Kidney epithelial cell (primary cell): Measurements from ENCODE around the gene MALRD1. TPM values are rescaled to one million over a fixed set of nuclear protein-coding genes. Genes with fewer than 3 reads are reported as not detected.

ENCODE experiments used
- DNase-seq: peaks from one replicate; pipeline ENCODE4 v3.0.0-alpha.2; 2010; ENCODE audit warnings: low read depth
- H3K27me3 ChIP-seq: 2 replicates; pipeline ENCODE4 v1.6.0; 2011; ENCODE audit warnings: low read length; ENCODE audit not compliant: control insufficient read depth, insufficient read depth
- H3K36me3 ChIP-seq: 2 replicates; pipeline ENCODE4 v1.5.1; 2011; ENCODE audit warnings: low read length; ENCODE audit not compliant: control insufficient read depth, insufficient read depth
- H3K4me3 ChIP-seq: 2 replicates; pipeline ENCODE4 v1.5.1; 2011; ENCODE audit warnings: low read depth, mild to moderate bottlenecking, control low read depth, low read length
- total RNA-seq: library from RNA; depleted of rRNA; stranded (reverse); fragments of >200 nt; gene quantifications from 2 replicates; pipeline ENCODE4 v1.2.3, GENCODE V29; 2015
- TF ChIP-seq, protein P1 (sequence below): IDR thresholded peaks from 2 replicates; pipeline ENCODE4 v1.5.1; 2011; ENCODE audit warnings: mild to moderate bottlenecking, moderate library complexity, low read length, control low read depth, inconsistent platforms; ENCODE audit not compliant: insufficient read depth, poor library complexity, severe bottlenecking

The MALRD1 gene
- total RNA-seq, 1 donor from 2014 or later = 0.08 TPM

DNA sequence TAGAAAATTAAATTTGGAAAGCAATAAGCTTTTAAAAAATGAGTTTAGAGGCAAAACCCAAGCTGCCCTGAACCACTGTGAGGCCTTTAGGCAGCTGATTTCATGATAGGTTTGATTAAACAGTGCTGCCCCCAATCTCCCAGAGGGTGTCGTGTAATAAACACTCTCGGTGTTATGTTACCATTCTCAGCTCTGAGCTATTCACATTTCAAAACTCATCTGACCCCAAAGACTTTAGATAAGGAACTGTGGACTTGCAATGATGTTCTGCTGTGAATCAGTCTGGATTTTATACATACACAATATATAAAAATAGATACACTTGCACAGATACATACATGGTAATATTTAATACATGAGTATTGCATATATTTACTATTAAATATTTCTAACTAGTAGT is 120.4 kb downstream of the MALRD1 start:
- TF ChIP-seq, protein P1, sequence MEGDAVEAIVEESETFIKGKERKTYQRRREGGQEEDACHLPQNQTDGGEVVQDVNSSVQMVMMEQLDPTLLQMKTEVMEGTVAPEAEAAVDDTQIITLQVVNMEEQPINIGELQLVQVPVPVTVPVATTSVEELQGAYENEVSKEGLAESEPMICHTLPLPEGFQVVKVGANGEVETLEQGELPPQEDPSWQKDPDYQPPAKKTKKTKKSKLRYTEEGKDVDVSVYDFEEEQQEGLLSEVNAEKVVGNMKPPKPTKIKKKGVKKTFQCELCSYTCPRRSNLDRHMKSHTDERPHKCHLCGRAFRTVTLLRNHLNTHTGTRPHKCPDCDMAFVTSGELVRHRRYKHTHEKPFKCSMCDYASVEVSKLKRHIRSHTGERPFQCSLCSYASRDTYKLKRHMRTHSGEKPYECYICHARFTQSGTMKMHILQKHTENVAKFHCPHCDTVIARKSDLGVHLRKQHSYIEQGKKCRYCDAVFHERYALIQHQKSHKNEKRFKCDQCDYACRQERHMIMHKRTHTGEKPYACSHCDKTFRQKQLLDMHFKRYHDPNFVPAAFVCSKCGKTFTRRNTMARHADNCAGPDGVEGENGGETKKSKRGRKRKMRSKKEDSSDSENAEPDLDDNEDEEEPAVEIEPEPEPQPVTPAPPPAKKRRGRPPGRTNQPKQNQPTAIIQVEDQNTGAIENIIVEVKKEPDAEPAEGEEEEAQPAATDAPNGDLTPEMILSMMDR = no peak
- Histone ChIP-seq H3K27me3 (no peaks in the 10 kb centered on the region), H3K4me3 (no peak overlapping the region), H3K36me3 (no peaks in the 10 kb centered on the region)
- DNase-seq = no peak

DNA sequence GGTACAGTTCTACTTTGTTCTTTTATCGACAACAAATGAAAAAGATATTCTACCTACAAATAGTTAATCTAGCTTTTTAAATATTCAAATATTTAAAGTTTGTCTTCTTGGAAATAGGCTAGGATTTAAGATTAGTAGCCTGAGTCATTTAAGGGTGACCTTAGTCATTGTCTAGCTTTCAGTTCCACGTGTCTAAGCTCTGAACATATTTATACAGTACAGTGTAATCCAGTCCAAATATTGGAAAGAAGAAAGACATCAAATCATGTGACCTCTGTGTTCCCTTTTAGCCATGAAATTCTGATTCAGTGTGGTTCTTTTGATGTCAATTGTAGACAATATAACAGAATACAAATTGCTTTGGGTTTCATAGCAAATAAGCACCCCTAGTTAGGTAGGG is 121.1 kb downstream of the MALRD1 start:
- TF ChIP-seq, protein P1 = no peak
- Histone ChIP-seq H3K4me3 (no peak overlapping the region), H3K27me3 (no peaks in the 10 kb centered on the region), H3K36me3 (no peaks in the 10 kb centered on the region)
- DNase-seq = peak; percentile 26

DNA sequence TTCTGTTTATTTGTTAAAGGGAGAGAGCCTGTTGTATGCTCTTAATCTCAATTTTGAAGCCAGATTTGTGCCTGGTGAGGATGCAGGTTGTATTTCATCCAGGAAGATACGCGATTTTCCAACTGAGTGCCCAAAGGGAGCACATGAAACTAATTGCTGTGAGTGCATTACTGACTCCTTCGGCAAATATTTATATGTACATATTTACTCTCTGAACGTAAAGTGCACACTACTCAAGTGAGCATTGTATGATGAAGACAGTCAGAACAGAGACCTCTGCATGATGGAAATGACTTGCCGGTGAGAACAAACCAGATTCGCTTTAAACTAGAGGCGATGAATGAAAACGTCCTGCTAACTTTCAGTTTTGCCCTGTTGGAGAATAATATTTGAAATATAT is 130.1 kb downstream of the MALRD1 start:
- H3K36me3 ChIP-seq = no peaks in the 10 kb centered on the region
- no peaks in the 10 kb centered on the region for H3K27me3 ChIP-seq
- DNase-seq = no peak
- TF ChIP-seq, protein P1 = no peak
- H3K4me3 ChIP-seq = no peak overlapping the region

DNA sequence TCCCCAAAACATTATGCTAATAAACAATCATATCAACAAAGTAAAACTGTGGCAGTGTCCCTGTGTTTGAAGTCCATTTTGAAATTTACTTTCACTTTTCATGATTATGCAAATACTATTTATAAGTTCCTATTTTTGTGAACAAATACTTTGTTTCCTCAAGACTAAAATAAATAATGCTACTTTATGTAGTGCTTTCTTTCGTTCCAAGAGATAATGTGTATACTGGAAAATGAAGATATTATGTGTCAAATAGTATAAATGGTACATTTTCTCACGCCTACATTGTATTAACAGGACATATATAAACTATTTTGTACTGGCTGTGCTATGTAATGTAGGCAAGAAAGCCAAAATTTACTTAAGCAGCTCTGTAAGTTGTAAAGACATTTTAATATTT is 136.3 kb downstream of the MALRD1 start:
- Histone ChIP-seq H3K36me3 (no peaks in the 10 kb centered on the region), H3K27me3 (no peaks in the 10 kb centered on the region), H3K4me3 (no peak overlapping the region)
- DNase-seq = no peak
- TF ChIP-seq, protein P1 = no peak

DNA sequence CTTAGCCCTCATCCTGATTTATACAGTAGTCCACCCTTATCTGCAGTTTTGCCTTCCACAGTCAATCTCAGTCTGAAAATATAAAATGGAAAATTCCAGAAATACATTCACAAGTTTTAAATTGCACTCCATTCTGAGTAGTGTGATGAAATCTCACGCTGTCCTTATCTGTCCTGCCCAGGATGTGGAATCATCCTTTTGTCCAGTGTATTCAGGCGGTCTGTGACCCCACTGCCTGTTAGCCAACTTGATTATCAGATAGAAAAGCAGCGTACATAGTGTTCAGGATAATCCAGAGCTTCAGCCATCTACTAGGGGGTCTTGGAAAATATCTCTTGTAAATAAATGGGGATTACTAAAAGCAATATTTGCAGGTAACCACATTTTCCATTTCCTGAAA is 146.3 kb downstream of the MALRD1 start:
- no peaks in the 10 kb centered on the region for H3K27me3 ChIP-seq
- no peak overlapping the region for H3K4me3 ChIP-seq
- DNase-seq = no peak
- TF ChIP-seq, protein P1 = no peak
- H3K36me3 ChIP-seq = no peaks in the 10 kb centered on the region

DNA sequence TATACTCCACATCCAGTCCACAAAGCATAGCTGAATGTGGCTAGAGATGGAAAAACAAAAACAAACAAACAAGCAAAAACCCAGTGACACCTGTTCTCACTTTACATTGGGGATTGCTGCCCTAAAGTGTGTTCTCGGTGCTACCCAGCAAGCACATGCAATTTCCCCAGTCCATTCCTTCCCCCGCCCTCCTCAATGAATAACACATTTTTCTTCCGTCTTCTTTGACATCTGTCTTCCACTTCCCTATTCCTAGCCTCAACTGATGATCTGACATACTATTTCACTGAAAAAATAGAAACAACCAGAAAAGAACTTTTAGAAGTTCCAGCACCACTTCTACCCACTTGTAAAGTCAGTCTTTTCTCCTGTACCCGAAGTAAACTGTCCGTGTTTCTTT is 147.1 kb downstream of the MALRD1 start:
- no peak for DNase-seq
- no peak overlapping the region for H3K4me3 ChIP-seq
- TF ChIP-seq, protein P1 = no peak
- no peaks in the 10 kb centered on the region for H3K36me3 ChIP-seq
- H3K27me3 ChIP-seq = no peaks in the 10 kb centered on the region
